Ectodermal cell (in vitro differentiated cells): Measurements from ENCODE around the gene KDF1.
"Not testable (repeated sequence)": the region's sequence is repeated elsewhere in the genome, so short reads cannot be mapped to it uniquely, and the experiment has no call there.

Experiments used
- H3K27ac ChIP-seq: 2 replicates; pipeline ENCODE4 v1.7.0; 2013; ENCODE audit warnings: mild to moderate bottlenecking, low read depth, low read length; ENCODE audit not compliant: insufficient read depth, poor library complexity, severe bottlenecking
- H3K27me3 ChIP-seq: 2 replicates; pipeline ENCODE4 v1.7.0; 2013; ENCODE audit warnings: mild to moderate bottlenecking, low read length; ENCODE audit not compliant: insufficient read depth, control insufficient read depth, poor library complexity, severe bottlenecking
- H3K36me3 ChIP-seq: one replicate; pipeline ENCODE4 v1.7.0; 2013; ENCODE audit warnings: low read length; ENCODE audit not compliant: control insufficient read depth, insufficient read depth
- H3K4me1 ChIP-seq: one replicate; pipeline ENCODE4 v1.7.0; 2013; ENCODE audit warnings: low read length; ENCODE audit not compliant: control insufficient read depth, insufficient read depth
- H3K4me3 ChIP-seq: 2 replicates; pipeline ENCODE4 v1.7.0; 2013; ENCODE audit warnings: low read depth, low read length, control low read depth; ENCODE audit not compliant: insufficient read depth
- H3K9me3 ChIP-seq: 2 replicates; pipeline ENCODE4 v1.7.0; 2013; ENCODE audit warnings: mild to moderate bottlenecking, low read length, moderate library complexity; ENCODE audit not compliant: control insufficient read depth
- WGBS, 2 experiments: methylation state at CpG; one replicate each; pipeline ENCODE4 v1.1.7; 2013; ENCODE audit warnings: missing lambda C conversion rate in 2 of 2; 5-methylcytosine and 5-hydroxymethylcytosine counted together

KDF1 gene

GRCh38 chr1:26957306-26957705 is 3.0 kb downstream of the KDF1 start:
- Histone ChIP-seq H3K27me3 (peaks cover 50% of the 10 kb centered on the region), H3K27ac (no peak overlapping the region), H3K4me3 (no peak overlapping the region), H3K36me3 (no peaks in the 10 kb centered on the region), H3K4me1 (no peaks in the 10 kb centered on the region), H3K9me3 (no peaks in the 10 kb centered on the region)
- 90 to 92% methylated on average over 3 of the region's 3 CpGs for WGBS, 2 experiments

- H3K4me1 ChIP-seq = no peaks in the 10 kb centered on the region
- H3K9me3 ChIP-seq = no peaks in the 10 kb centered on the region
- whole genome bisulfite sequencing, 2 experiments = 89 to 94% methylated on average over 3 of the region's 3 CpGs
- H3K4me3 ChIP-seq = no peak overlapping the region
- peaks cover 40% of the 10 kb centered on the region for H3K27me3 ChIP-seq
- no peak overlapping the region for H3K27ac ChIP-seq
- H3K36me3 ChIP-seq = no peaks in the 10 kb centered on the region
Observed at GRCh38 chr1:26956321-26956720, 3.9 kb downstream of the KDF1 start.

DNA sequence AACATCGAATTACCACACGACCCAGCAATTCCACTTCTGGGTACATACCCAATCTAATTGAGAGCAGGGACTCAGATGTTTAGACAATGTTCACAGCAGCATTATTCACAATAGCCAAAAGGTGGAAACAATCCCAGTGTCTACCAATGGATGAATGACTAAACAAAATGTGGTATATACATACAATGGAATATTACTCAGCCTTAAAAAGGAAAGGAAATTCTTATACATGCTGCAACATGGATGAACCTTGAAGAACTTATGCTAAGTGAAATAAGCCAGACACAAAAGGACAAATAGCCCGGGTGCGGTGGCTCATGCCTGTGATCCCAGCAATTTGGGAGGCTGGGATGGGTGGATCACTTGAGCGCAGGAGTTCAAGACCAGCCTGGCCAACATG is 6.9 kb downstream of the KDF1 start:
- Histone ChIP-seq H3K36me3 (no peaks in the 10 kb centered on the region), H3K9me3 (no peaks in the 10 kb centered on the region), H3K27me3 (peaks cover 11% of the 10 kb centered on the region), H3K27ac (no peak overlapping the region), H3K4me1 (no peaks in the 10 kb centered on the region), H3K4me3 (no peak overlapping the region)
- 92 to 94% methylated on average over 5 of the region's 5 CpGs for WGBS, 2 experiments

DNA sequence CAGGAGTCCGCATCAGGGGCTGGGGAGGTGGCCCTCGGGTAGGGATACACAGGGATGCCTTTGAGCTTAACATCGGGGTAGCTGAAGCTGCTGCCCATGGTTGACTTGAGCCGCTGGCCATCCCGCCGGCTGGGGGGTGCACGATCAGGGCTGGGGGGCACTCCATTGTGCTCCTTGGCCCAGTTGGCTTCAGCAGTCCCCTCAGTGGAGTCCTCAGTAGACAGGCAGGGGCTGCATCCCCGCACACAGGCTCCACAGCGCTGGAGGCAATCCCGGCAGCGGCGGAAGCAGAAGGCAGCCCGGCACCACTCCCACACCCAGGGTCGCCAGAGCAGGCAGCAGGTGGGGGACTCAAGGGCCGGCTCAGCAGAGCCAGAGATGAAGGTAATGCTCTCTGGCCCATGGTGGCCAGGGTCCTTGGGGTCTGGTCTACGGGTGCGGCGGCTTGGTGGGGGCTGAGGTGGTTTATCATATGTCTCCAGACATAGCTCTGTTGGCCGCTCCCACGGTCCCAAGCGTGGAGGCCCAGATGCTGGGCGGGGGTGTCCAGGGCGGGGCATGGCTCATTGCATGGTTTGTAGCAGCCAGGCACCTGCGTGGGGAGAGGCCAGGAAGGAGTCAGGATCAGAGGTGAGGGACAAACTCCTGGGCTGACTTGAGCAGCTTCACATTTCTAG is 8.3 kb downstream of the KDF1 start:
- Histone ChIP-seq H3K4me1 (no peaks in the 10 kb centered on the region), H3K27ac (no peak overlapping the region), H3K27me3 (peaks cover under 1% of the 10 kb centered on the region), H3K9me3 (no peaks in the 10 kb centered on the region), H3K36me3 (peaks cover 2% of the 10 kb centered on the region), H3K4me3 (no peak overlapping the region)
- 92% methylated on average over 24 of the region's 24 CpGs for WGBS, 2 experiments

DNA sequence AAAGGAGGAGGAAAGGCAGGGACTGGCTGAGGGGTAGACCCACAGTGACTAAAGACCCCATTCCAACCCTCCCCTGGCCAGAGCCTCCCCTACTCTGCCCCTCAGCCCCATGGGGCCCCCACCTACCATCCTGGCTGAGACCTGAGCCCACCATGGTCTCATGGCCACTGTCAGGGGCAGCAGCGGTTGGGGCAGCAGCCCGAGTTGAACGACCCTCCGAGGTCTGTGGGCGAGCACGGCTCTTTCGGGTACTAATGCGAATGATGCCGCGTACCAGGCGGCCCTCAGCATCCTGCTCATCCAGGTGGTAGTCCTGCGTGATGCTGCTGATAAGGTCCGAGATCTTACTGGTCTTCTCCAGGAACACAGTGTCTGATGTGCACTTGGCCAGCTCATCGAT is 9.1 kb downstream of the KDF1 start:
- 96% methylated on average over 14 of the region's 14 CpGs for WGBS, 2 experiments

GRCh38 chr1:26950602-26951001 is 9.7 kb downstream of the KDF1 start:
- 79 to 87% methylated on average over 8 of the region's 8 CpGs for whole genome bisulfite sequencing, 2 experiments
- Histone ChIP-seq H3K9me3 (no peaks in the 10 kb centered on the region), H3K27me3 (no peaks in the 10 kb centered on the region), H3K4me3 (no peak overlapping the region), H3K27ac (no peak overlapping the region), H3K4me1 (no peaks in the 10 kb centered on the region), H3K36me3 (peaks cover 11% of the 10 kb centered on the region)

More for the DNA sequence above, 9.1 kb downstream of the KDF1 start:
- H3K4me1 ChIP-seq = no peaks in the 10 kb centered on the region
- no peak overlapping the region for H3K27ac ChIP-seq
- H3K9me3 ChIP-seq = no peaks in the 10 kb centered on the region
- peaks cover 5% of the 10 kb centered on the region for H3K36me3 ChIP-seq
- no peak overlapping the region for H3K4me3 ChIP-seq
- H3K27me3 ChIP-seq = no peaks in the 10 kb centered on the region

DNA sequence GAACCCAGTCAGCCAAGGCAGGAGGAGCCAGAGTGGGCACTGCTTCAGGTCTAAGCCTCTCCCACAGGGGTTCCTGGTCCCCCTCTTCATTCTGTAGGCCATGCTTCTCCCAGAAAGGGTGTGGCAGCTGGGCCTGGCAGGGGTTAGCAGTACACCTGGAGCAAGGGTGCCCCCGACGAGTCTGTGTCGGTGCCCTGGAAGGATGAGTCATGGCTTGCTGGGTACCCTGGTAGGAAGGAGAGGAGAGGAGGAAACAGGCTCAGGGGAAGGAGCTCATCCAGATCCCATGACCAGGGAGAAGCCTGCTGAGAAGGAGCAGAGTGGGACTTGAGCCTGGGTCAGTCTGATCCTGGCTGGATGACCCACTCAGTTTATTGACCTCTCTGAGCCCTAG is 10.3 kb downstream of the KDF1 start:
- WGBS, 2 experiments = 92 to 94% methylated on average over 3 of the region's 3 CpGs
- no peak overlapping the region for H3K27ac ChIP-seq
- H3K4me3 ChIP-seq = no peak overlapping the region
- peaks cover 18% of the 10 kb centered on the region for H3K36me3 ChIP-seq
- no peaks in the 10 kb centered on the region for H3K27me3 ChIP-seq
- no peaks in the 10 kb centered on the region for H3K4me1 ChIP-seq
- no peaks in the 10 kb centered on the region for H3K9me3 ChIP-seq

DNA sequence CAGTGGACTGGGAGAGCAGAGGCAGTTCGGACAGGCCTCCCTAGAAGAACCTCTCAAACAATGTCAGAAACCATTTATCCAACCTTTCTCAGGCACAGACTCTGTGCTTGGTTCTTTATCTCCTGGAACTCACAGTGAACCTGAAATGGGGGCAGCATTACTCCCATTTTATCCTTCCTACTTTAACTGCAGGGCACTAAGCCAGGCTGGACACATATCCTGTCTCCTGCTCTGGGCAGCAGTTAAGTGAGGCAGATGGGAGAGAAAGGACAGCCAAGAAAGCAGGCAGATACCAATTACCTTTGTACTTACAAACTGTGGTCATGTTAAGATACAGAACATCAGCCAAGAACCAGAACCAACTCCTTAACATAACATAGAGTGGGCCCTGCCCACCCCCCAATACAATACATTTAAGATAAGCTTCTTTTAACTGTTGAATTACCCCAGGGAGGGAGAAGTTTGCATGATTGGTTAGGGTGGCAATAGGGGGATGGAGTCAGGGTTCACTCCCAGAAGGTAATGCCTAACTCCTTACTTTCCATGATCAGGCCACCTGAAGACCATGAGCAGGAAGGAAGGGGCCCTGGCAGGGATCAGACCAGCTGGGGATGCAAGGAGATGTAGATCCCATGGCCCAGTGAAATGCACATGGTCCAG is 10.9 kb downstream of the KDF1 start:
- Histone ChIP-seq H3K27ac (no peak overlapping the region), H3K27me3 (no peaks in the 10 kb centered on the region), H3K4me1 (no peaks in the 10 kb centered on the region), H3K4me3 (no peak overlapping the region), H3K9me3 (no peaks in the 10 kb centered on the region), H3K36me3 (peaks cover 18% of the 10 kb centered on the region)
- WGBS, 2 experiments = 78 to 95% methylated on average over 1 of the region's 1 CpG

- peaks cover 18% of the 10 kb centered on the region for H3K36me3 ChIP-seq
- H3K4me3 ChIP-seq, H3K27ac ChIP-seq, H3K9me3 ChIP-seq, H3K27me3 ChIP-seq, H3K4me1 ChIP-seq: not testable (repeated sequence)
- 92 to 94% methylated on average over 16 of the region's 16 CpGs for WGBS, 2 experiments
Observed at GRCh38 chr1:26948725-26949057, 11.6 kb downstream of the KDF1 start.

DNA sequence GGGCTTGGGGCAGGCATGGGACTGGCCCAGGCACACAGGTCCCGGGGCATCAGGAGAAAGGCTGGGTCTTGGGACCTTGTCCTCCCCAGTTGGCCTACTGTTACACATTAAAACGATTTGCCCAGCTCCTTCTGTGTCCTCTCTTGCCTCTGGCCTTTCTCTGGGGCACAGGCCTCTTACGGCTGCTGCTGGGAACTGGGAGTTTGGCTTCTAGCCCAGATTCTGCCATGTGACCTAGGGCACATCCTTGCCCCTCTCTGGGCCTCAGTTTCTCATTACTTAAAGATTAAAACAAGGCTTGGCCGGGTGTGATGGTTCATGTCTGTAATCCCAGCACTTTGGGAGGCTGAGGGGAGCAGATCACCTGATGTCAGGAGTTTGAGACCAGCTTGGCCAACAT is 14.0 kb downstream of the KDF1 start:
- no peaks in the 10 kb centered on the region for H3K27me3 ChIP-seq
- no peak overlapping the region for H3K27ac ChIP-seq
- H3K36me3 ChIP-seq = peaks cover 36% of the 10 kb centered on the region
- H3K4me3 ChIP-seq = no peak overlapping the region
- 96 to 98% methylated on average over 4 of the region's 4 CpGs for WGBS, 2 experiments
- H3K4me1 ChIP-seq = no peaks in the 10 kb centered on the region
- H3K9me3 ChIP-seq = no peaks in the 10 kb centered on the region
